ENCODE measurements around the gene PSAT1. TPM values are rescaled to one million over a fixed set of nuclear protein-coding genes. Genes with fewer than 3 reads are reported as not detected.

PSAT1 gene
- total RNA-seq, 1 experiment from 2014 or later, result 226 TPM

DNA sequence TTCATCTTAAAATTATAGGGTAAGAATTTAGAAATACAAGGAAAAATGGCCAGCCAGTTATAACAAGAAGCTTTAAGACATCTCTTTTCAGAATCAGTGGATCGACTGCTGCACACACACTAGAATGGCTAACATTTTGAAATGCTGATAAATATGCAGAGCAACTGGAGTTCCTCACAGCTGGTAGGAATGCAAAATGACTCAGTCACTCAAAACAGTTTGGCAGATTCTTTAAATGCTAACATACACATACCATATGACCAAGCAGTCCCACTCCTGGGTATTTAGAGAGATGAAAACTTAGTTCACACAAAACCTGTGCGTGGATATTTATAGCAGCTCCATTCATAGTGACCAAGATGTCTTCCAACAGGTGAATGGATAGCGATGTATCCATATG is 23.2 kb upstream of the PSAT1 start:
- no peak for TF ChIP-seq EZH2 (IDR thresholded peaks at IDR 0.05)
- no peak for TF ChIP-seq YY1 (IDR thresholded peaks at IDR 0.05; ENCODE audit: extremely low read depth, insufficient replicate concordance, low read depth, low read length)
- Histone ChIP-seq H3K27me3 (ENCODE audit: insufficient read depth, low read length) (no peaks in the 10 kb centered on the region), H3K4me1 (ENCODE audit: control insufficient read depth in 1 of 2, insufficient read depth in 2 of 2, low read length in 2 of 2) (no peaks in the 10 kb centered on the region), H3K9me3 (ENCODE audit: control insufficient read depth in 1 of 2, insufficient read depth in 1 of 2, low read depth in 1 of 2, low read length in 2 of 2) (no peaks in the 10 kb centered on the region), H3K9me2 (ENCODE audit: insufficient read depth) (no peaks in the 10 kb centered on the region), H3K9ac (ENCODE audit: low read length) (no peak overlapping the region), H3K36me3 (ENCODE audit: control insufficient read depth in 1 of 2, insufficient read depth in 2 of 2, low read length in 2 of 2) (peaks cover 4 to 18% of the 10 kb centered on the region in 2 experiments; a peak in 1 of 4 replicates), H2AFZ (ENCODE audit: low read depth, low read length, poor library complexity, severe bottlenecking) (no peak overlapping the region), H3K79me2 (ENCODE audit: insufficient read depth, low read length) (no peaks in the 10 kb centered on the region), H3K4me3 (replicated peaks in 1 of 2; ENCODE audit: low read depth in 1 of 2, low read length in 2 of 2) (no peak overlapping the region), H4K20me1 (ENCODE audit: insufficient read depth) (no peaks in the 10 kb centered on the region), H3K27ac (ENCODE audit: low read depth, low read length) (no peak overlapping the region), H3K4me2 (ENCODE audit: low read length) (no peak overlapping the region)
- ChIA-PET RAD21 (ENCODE audit: low non-redundant PET in 1 of 2, low total read pairs in 2 of 2, uncharacterized antibody in 2 of 2, unreplicated experiment in 2 of 2) (no interaction called here), POLR2A (interaction anchor here (1.6 kb wide), 1 partner anchor 23 kb away, joined by 7 read pairs; the partner anchor contains the start of gene PSAT1), CTCF (no interaction called here)
- no peak for ATAC-seq
- BruUV-seq (replicated peaks), result no TSS peak
- intact Hi-C loops (cut with micrococcal nuclease), result no loop called here
- DNase-seq (ENCODE audit: low read depth, low spot score), result no peak

DNA sequence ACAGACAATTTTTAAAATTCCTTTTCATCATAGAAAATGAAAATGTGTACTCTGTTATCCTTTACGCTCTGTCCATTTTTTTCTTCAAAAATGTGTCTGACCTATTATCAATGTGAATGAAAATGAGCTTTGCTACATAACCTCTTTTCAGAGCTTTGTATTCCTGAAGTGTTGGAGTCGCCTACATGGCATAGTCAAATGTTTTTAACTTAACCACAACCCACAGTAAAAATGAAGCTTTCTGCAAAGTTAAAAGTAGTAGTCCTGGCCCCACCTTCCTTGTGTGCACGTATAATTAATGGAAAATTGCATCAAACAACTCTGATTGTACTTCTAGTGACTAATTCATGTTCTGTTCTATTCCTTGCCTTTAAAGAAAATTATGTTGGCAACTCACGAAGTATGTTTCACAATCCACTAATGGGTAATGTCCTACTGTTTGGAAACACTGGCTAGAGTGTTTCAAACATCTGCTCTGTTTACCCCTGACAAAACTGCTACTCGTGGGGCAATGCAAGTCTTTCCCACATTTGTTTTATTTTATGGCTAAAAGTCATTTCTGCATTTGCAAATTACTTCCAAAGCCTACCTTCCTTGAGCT is 18.6 kb upstream of the PSAT1 start:
- BruUV-seq (replicated peaks), result no TSS peak
- no peak overlapping the region for H3K4me2 ChIP-seq (ENCODE audit: low read length)
- intact Hi-C loops (cut with micrococcal nuclease), result no loop called here

More for the DNA sequence above, 18.6 kb upstream of the PSAT1 start:
- Histone ChIP-seq H3K4me3 (replicated peaks in 1 of 2; ENCODE audit: low read depth in 1 of 2, low read length in 2 of 2) (no peak overlapping the region), H2AFZ (ENCODE audit: low read depth, low read length, poor library complexity, severe bottlenecking) (no peak overlapping the region), H3K27me3 (ENCODE audit: insufficient read depth, low read length) (no peaks in the 10 kb centered on the region), H3K36me3 (ENCODE audit: control insufficient read depth in 1 of 2, insufficient read depth in 2 of 2, low read length in 2 of 2) (no peaks in the 10 kb centered on the region), H3K9me3 (ENCODE audit: control insufficient read depth in 1 of 2, insufficient read depth in 1 of 2, low read depth in 1 of 2, low read length in 2 of 2) (no peaks in the 10 kb centered on the region), H4K20me1 (ENCODE audit: insufficient read depth) (no peaks in the 10 kb centered on the region), H3K9ac (ENCODE audit: low read length) (no peak overlapping the region), H3K4me1 (ENCODE audit: control insufficient read depth in 1 of 2, insufficient read depth in 2 of 2, low read length in 2 of 2) (peaks cover 0 to 2% of the 10 kb centered on the region in 2 experiments; a peak in 1 of 4 replicates), H3K9me2 (ENCODE audit: insufficient read depth) (no peaks in the 10 kb centered on the region), H3K79me2 (ENCODE audit: insufficient read depth, low read length) (no peaks in the 10 kb centered on the region), H3K27ac (ENCODE audit: low read depth, low read length) (no peak overlapping the region)
- ChIA-PET RAD21 (ENCODE audit: low non-redundant PET in 1 of 2, low total read pairs in 2 of 2, uncharacterized antibody in 2 of 2, unreplicated experiment in 2 of 2) (no interaction called here), CTCF (no interaction called here), POLR2A (interaction anchor here (2.2 kb wide), 1 partner anchor 18 kb away, joined by 6 read pairs; the partner anchor contains the start of gene PSAT1)
- TF ChIP-seq SP1 (IDR thresholded peaks at IDR 0.05; ENCODE audit: low read depth) (no peak), CEBPB (IDR thresholded peaks at IDR 0.05; ENCODE audit: low read depth) (no peak), EGR1 (IDR thresholded peaks at IDR 0.05; ENCODE audit: low read depth) (no peak), EZH2phosphoT487 (IDR thresholded peaks at IDR 0.05; ENCODE audit: borderline replicate concordance) (no peak), ZNF274 (IDR thresholded peaks at IDR 0.05; ENCODE audit: low read depth, low read length) (no peak), ZFX (IDR thresholded peaks at IDR 0.05) (no peak), SIN3A (IDR thresholded peaks at IDR 0.05; ENCODE audit: low read depth) (no peak)
- TF ChIP-seq, protein P1, sequence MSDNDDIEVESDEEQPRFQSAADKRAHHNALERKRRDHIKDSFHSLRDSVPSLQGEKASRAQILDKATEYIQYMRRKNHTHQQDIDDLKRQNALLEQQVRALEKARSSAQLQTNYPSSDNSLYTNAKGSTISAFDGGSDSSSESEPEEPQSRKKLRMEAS (IDR thresholded peaks at IDR 0.05), result no peak
- TF ChIP-seq, protein P2, sequence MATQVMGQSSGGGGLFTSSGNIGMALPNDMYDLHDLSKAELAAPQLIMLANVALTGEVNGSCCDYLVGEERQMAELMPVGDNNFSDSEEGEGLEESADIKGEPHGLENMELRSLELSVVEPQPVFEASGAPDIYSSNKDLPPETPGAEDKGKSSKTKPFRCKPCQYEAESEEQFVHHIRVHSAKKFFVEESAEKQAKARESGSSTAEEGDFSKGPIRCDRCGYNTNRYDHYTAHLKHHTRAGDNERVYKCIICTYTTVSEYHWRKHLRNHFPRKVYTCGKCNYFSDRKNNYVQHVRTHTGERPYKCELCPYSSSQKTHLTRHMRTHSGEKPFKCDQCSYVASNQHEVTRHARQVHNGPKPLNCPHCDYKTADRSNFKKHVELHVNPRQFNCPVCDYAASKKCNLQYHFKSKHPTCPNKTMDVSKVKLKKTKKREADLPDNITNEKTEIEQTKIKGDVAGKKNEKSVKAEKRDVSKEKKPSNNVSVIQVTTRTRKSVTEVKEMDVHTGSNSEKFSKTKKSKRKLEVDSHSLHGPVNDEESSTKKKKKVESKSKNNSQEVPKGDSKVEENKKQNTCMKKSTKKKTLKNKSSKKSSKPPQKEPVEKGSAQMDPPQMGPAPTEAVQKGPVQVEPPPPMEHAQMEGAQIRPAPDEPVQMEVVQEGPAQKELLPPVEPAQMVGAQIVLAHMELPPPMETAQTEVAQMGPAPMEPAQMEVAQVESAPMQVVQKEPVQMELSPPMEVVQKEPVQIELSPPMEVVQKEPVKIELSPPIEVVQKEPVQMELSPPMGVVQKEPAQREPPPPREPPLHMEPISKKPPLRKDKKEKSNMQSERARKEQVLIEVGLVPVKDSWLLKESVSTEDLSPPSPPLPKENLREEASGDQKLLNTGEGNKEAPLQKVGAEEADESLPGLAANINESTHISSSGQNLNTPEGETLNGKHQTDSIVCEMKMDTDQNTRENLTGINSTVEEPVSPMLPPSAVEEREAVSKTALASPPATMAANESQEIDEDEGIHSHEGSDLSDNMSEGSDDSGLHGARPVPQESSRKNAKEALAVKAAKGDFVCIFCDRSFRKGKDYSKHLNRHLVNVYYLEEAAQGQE (IDR thresholded peaks at IDR 0.05; ENCODE audit: low read depth), result no peak
- TF ChIP-seq, protein P3, sequence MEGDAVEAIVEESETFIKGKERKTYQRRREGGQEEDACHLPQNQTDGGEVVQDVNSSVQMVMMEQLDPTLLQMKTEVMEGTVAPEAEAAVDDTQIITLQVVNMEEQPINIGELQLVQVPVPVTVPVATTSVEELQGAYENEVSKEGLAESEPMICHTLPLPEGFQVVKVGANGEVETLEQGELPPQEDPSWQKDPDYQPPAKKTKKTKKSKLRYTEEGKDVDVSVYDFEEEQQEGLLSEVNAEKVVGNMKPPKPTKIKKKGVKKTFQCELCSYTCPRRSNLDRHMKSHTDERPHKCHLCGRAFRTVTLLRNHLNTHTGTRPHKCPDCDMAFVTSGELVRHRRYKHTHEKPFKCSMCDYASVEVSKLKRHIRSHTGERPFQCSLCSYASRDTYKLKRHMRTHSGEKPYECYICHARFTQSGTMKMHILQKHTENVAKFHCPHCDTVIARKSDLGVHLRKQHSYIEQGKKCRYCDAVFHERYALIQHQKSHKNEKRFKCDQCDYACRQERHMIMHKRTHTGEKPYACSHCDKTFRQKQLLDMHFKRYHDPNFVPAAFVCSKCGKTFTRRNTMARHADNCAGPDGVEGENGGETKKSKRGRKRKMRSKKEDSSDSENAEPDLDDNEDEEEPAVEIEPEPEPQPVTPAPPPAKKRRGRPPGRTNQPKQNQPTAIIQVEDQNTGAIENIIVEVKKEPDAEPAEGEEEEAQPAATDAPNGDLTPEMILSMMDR (IDR thresholded peaks at IDR 0.05 in 2 of 3, conservative IDR thresholded peaks at IDR 0.05 in 1 of 3; ENCODE audit: borderline replicate concordance in 1 of 3, insufficient read depth in 1 of 3, low read depth in 2 of 3, low read length in 2 of 3), result no peak
- TF ChIP-seq, protein P4, sequence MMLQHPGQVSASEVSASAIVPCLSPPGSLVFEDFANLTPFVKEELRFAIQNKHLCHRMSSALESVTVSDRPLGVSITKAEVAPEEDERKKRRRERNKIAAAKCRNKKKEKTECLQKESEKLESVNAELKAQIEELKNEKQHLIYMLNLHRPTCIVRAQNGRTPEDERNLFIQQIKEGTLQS (IDR thresholded peaks at IDR 0.05), result no peak
- DNase-seq (ENCODE audit: low read depth, low spot score) (no peak), ATAC-seq (no peak)

Data from HCT116 (cell line).